ENCODE results near the gene GLTP. TPM values are rescaled to one million over a fixed set of nuclear protein-coding genes. Genes with fewer than 3 reads are reported as not detected.

The GLTP gene
- total and polyA plus RNA-seq, 2 donors (not counting 1 experiment from before 2014, with no cell fraction given) = 51.2 to 67.9 TPM

DNA sequence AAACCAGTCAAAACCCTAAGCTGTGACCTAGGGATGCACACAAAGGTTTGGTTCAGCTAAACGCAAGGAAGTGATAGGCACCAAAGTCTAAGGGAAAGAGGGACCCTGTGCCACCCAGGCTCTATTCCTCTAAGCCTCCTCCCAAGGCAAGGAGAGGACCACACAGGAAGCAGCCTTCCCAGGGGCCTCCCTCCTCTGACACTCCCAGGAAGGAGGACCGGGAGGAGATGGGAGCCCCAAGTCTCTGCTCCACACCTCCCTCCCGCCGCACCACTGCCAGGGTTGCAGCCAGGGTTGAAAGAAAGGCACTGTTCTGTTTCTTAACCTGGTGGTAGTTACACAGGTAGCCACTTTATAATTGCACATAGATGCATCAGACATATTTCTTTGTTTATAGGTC, 41.6 kb upstream of the GLTP start:
- TF ChIP-seq EZH2 (IDR thresholded peaks at IDR 0.05; ENCODE audit: low read length, missing control alignments) = no peak
- no peak for TF ChIP-seq CTCF (conservative IDR thresholded peaks at IDR 0.05 in 1 of 2, IDR thresholded peaks at IDR 0.05 in 1 of 2; ENCODE audit: low read depth in 1 of 2, low read length in 2 of 2)
- Histone ChIP-seq H3K79me2 (ENCODE audit: control insufficient read depth, insufficient read depth, low read length) (no peaks in the 10 kb centered on the region), H3K36me3 (ENCODE audit: control insufficient read depth, insufficient read depth, low read length) (peaks cover 10% of the 10 kb centered on the region), H3K9ac (ENCODE audit: insufficient read depth, low read length) (no peak overlapping the region), H3K27ac (ENCODE audit: insufficient read depth, low read length) (no peak overlapping the region), H3K4me2 (ENCODE audit: extremely low read depth, insufficient read depth, low read length) (no peak overlapping the region), H3K4me3 (replicated peaks in 1 of 4; ENCODE audit: control extremely low read depth in 1 of 4, insufficient read depth in 1 of 4, low read depth in 3 of 4, low read length in 4 of 4) (no peak overlapping the region), H3K4me1 (ENCODE audit: control insufficient read depth, extremely low read depth, insufficient read depth, low read length) (peaks cover 2% of the 10 kb centered on the region), H4K20me1 (ENCODE audit: control insufficient read depth, extremely low read depth, insufficient read depth, low read length) (no peaks in the 10 kb centered on the region), H2AFZ (ENCODE audit: low read length) (no peak overlapping the region), H3K9me3 (ENCODE audit: control insufficient read depth, insufficient read depth, low read depth, low read length) (no peaks in the 10 kb centered on the region), H3K27me3 (ENCODE audit: control insufficient read depth, insufficient read depth, low read length) (no peaks in the 10 kb centered on the region)
- no peak for DNase-seq (ENCODE audit: low read depth in 2 of 2)

DNA sequence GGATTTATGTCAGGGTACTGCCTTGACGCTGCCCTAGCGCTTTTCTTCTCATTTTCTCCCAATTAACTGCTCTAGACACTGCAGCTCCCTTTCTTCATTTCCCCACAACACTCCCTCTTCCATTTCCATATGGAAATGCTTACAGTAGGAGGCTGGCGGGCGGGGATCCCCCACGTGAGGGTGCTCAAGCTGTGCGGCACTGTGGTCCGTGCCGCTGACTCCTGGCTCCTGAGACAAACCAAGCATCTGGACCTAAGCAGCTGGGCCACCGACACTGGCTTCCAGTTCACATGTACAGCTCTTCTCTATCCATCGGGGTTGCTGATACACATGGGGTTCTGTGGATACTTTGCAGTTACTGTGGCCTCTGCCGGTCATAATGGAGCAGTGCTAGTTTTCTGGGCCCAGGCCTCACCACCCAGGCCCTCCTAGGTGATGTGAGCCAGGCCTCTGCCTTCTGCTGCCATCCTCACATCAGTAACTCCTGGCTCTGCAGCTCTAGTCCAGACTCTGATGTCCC, 40.0 kb upstream of the GLTP start:
- Histone ChIP-seq H3K27ac (ENCODE audit: insufficient read depth, low read length) (no peak overlapping the region), H3K9ac (ENCODE audit: insufficient read depth, low read length) (no peak overlapping the region), H3K4me2 (ENCODE audit: extremely low read depth, insufficient read depth, low read length) (no peak overlapping the region), H3K36me3 (ENCODE audit: control insufficient read depth, insufficient read depth, low read length) (peaks cover 15% of the 10 kb centered on the region), H3K4me1 (ENCODE audit: control insufficient read depth, extremely low read depth, insufficient read depth, low read length) (peaks cover 2% of the 10 kb centered on the region), H3K4me3 (replicated peaks in 1 of 4; ENCODE audit: control extremely low read depth in 1 of 4, insufficient read depth in 1 of 4, low read depth in 3 of 4, low read length in 4 of 4) (no peak overlapping the region), H4K20me1 (ENCODE audit: control insufficient read depth, extremely low read depth, insufficient read depth, low read length) (no peaks in the 10 kb centered on the region), H3K27me3 (ENCODE audit: control insufficient read depth, insufficient read depth, low read length) (no peaks in the 10 kb centered on the region), H3K79me2 (ENCODE audit: control insufficient read depth, insufficient read depth, low read length) (no peaks in the 10 kb centered on the region), H3K9me3 (ENCODE audit: control insufficient read depth, insufficient read depth, low read depth, low read length) (no peaks in the 10 kb centered on the region), H2AFZ (ENCODE audit: low read length) (no peak overlapping the region)
- DNase-seq (ENCODE audit: low read depth in 2 of 2) = no peak
- no peak for TF ChIP-seq CTCF (conservative IDR thresholded peaks at IDR 0.05 in 1 of 2, IDR thresholded peaks at IDR 0.05 in 1 of 2; ENCODE audit: low read depth in 1 of 2, low read length in 2 of 2)
- no peak for TF ChIP-seq EZH2 (IDR thresholded peaks at IDR 0.05; ENCODE audit: low read length, missing control alignments)

GRCh38 chr12:109919456-109919855, 39.1 kb upstream of the GLTP start:
- peak in 1 of 2 donors; percentile 2 for DNase-seq (ENCODE audit: low read depth in 2 of 2)
- Histone ChIP-seq H2AFZ (ENCODE audit: low read length) (no peak overlapping the region), H3K27me3 (ENCODE audit: control insufficient read depth, insufficient read depth, low read length) (no peaks in the 10 kb centered on the region), H4K20me1 (ENCODE audit: control insufficient read depth, extremely low read depth, insufficient read depth, low read length) (no peaks in the 10 kb centered on the region), H3K9me3 (ENCODE audit: control insufficient read depth, insufficient read depth, low read depth, low read length) (no peaks in the 10 kb centered on the region), H3K9ac (ENCODE audit: insufficient read depth, low read length) (no peak overlapping the region), H3K79me2 (ENCODE audit: control insufficient read depth, insufficient read depth, low read length) (no peaks in the 10 kb centered on the region), H3K4me2 (ENCODE audit: extremely low read depth, insufficient read depth, low read length) (no peak overlapping the region), H3K36me3 (ENCODE audit: control insufficient read depth, insufficient read depth, low read length) (peaks cover 23% of the 10 kb centered on the region), H3K4me3 (replicated peaks in 1 of 4; ENCODE audit: control extremely low read depth in 1 of 4, insufficient read depth in 1 of 4, low read depth in 3 of 4, low read length in 4 of 4) (no peak overlapping the region), H3K27ac (ENCODE audit: insufficient read depth, low read length) (no peak overlapping the region), H3K4me1 (ENCODE audit: control insufficient read depth, extremely low read depth, insufficient read depth, low read length) (peaks cover 2% of the 10 kb centered on the region)
- TF ChIP-seq CTCF (conservative IDR thresholded peaks at IDR 0.05 in 1 of 2, IDR thresholded peaks at IDR 0.05 in 1 of 2; ENCODE audit: low read depth in 1 of 2, low read length in 2 of 2) (no peak), EZH2 (IDR thresholded peaks at IDR 0.05; ENCODE audit: low read length, missing control alignments) (no peak)
